ENCODE results near the gene CHTF8. TPM values are rescaled to one million over a fixed set of nuclear protein-coding genes. Genes with fewer than 3 reads are reported as not detected.
"Not testable (repeated sequence)": the region's sequence is repeated elsewhere in the genome, so short reads cannot be mapped to it uniquely, and the experiment has no call there.

The CHTF8 gene
- total RNA-seq, 1 experiment from 2014 or later: 191 TPM

DNA sequence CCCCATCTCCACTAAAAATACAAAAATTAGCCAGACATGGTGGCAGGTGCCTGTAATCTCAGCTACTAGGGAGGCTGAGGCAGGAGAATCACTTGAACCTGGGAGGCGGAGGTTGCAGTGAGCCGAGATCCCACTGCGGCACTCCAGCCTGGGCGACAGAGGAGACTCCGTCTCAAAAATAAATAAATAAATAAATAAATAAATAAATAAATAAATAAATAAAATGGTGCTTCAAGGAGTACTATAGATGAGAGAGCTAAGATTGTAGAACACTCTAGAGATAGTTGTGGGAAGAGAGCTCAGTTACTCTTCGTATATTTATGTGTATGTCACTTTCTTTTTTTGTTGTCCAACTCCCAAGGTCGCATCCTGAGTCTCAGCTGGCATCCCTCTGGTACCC lies 7.1 kb upstream of the CHTF8 start:
- DNase-seq (ENCODE audit: low read depth): not testable (repeated sequence)

GRCh38 chr16:69138608-69139007 lies 6.2 kb upstream of the CHTF8 start:
- no peak for DNase-seq (ENCODE audit: low read depth)

GRCh38 chr16:69133373-69133954 lies 1.1 kb upstream of the CHTF8 start:
- DNase-seq (ENCODE audit: low read depth): no peak

DNA sequence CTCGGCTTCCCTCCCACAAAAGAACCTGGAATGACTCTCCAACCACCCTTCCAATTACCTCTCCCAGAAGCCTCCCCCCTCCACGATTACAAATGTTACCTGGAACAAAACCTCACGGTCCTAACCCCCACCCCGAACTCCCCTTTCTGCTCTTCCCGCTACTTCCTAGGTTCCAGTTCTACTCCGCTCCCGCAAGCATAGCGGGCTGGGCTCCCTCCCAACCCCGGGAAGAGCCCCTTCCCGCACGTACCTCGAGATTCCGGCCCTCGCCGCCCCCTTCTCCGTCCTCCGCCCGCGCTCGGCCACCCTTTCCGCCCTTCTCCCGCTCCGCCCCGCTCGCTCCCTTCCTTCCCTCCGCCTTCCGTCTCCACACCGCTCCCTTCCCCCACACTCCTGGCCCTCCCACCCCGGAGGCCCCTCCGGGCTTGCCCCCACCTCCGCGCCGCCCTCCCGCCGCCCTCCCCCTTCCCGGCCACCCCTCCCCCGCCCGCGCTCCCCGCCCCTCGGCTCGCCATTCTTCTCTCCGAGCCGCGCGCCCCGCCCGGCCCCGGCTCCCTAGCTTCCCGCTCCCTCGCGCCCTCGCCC lies 457 bp downstream of the CHTF8 start:
- DNase-seq (ENCODE audit: low read depth): peak; percentile 59

DNA sequence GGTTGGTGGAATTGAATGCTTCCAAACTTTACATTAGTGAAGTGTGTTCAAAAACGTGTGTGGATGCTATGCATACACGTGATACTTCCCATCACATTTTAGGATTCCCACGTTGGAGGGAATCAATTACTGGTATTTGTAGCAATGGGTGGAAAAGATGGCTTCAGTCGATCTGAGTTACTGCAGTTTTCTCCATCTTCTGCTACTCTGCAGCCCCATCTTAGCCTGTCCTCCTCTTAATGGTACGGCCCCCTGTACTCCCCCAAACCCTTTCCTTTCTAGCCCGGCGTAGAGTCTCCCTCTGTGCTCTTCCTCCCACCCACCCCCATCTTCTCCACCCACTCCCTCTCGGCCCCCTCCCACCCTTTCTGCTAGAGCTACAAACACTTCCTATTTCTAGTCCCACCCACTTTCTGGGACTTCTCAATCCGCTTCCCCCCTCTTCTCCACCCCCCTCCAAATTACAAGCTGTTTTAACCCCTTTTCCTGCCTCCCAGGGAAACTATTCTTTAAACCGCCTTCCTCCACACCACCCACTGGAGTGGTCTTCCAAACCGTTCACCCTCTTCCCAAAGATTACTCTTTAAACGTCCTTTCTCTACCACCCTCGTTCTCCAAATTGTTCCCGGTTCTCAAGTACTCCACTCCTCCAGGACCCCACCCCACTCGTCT lies 1.1 kb downstream of the CHTF8 start:
- DNase-seq (ENCODE audit: low read depth): peak; percentile 18

GRCh38 chr16:69130461-69130860 lies 1.9 kb downstream of the CHTF8 start:
- DNase-seq (ENCODE audit: low read depth): no peak

- DNase-seq (ENCODE audit: low read depth): no peak
These were observed 4.3 kb downstream of the CHTF8 start for GRCh38 chr16:69127966-69128510.

DNA sequence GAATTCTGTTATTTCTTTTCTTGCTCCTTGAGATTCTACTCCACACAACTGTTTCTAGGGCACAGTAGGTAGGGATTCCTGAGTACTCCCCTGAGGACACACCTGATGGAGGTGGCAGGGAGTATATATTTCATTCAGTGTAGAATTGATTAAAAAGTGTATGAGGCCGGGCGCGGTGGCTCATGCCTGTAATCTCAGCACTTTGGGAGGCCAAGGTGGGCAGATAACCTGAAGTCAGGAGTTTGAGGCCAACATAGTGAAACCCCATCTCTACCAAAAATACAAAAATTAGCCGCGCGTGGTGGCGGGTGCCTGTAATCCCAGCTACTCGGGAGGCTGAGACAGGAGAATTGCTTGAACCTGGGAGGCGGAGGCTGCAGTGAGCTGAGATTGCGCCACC lies 5.6 kb downstream of the CHTF8 start:
- DNase-seq (ENCODE audit: low read depth): not testable (repeated sequence)

DNA sequence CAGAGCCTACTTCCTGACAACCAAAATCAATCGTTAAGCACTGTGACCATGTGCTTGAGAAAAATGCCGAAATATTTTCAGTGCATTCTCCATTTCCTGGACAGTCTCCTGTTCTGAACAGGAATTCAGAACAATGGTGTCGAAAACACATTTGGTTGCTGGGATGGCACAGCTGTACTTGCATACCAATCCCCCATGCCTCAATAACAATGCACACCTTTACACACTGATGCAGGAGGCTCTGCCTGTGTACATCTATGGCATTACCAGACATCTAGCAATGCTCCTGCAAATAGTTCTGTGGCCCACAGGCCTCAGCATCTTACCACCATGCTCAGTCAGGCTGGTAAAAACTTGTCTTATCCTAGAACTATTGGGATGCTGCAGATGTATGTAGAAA lies 6.2 kb downstream of the CHTF8 start:
- no peak for DNase-seq (ENCODE audit: low read depth)

DNA sequence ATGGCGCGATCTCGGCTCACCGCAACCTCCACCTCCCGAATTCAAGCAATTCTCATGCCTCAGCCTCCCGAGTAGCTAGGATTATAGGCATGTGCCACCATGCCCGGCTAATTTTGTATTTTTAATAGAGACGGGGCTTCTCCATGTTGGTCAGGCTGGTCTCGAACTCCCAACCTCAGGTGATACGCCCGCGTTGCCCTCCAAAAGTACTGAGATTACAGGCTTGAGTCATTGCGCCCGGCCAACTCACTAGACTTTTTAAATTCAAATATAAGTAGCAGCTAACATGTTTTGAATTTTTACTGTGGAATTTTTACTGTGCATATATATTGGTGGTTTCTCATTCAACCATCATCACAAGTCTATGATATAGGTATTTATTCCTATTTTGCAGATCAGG lies 7.4 kb downstream of the CHTF8 start:
- not testable (repeated sequence) for DNase-seq (ENCODE audit: low read depth)

- not testable (repeated sequence) for DNase-seq (ENCODE audit: low read depth)
These were observed 8.0 kb downstream of the CHTF8 start for GRCh38 chr16:69124406-69124805.

- peak; percentile 57 for DNase-seq (ENCODE audit: low read depth)
These were observed 8.5 kb downstream of the CHTF8 start for GRCh38 chr16:69123910-69124309.

- DNase-seq (ENCODE audit: low read depth): no peak
These were observed 12.2 kb downstream of the CHTF8 start for GRCh38 chr16:69120096-69120664.

GRCh38 chr16:69119536-69119935 lies 12.9 kb downstream of the CHTF8 start:
- DNase-seq (ENCODE audit: low read depth): no peak

DNA sequence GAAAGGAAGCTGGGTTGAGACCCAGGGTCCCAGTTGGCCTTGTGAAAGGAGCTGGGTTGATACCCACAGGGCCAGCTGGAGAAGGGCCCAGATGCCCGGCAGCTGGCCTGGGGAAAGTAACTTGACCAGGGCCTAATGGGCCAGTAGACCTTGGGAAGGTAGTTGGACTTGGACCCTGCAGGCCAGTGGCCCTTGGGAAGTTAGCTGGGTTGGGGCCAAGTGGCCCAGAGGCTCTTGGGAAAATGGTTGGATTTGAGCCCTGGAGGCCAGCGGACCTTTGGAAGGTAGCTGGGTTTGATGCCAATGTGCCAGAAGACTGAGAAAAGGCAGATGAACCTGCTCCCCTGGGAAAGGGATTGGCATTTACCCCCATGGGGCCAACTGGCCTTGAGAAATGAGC lies 13.4 kb downstream of the CHTF8 start:
- no peak for DNase-seq (ENCODE audit: low read depth)

GRCh38 chr16:69118468-69118867 lies 13.9 kb downstream of the CHTF8 start:
- no peak for DNase-seq (ENCODE audit: low read depth)

DNA sequence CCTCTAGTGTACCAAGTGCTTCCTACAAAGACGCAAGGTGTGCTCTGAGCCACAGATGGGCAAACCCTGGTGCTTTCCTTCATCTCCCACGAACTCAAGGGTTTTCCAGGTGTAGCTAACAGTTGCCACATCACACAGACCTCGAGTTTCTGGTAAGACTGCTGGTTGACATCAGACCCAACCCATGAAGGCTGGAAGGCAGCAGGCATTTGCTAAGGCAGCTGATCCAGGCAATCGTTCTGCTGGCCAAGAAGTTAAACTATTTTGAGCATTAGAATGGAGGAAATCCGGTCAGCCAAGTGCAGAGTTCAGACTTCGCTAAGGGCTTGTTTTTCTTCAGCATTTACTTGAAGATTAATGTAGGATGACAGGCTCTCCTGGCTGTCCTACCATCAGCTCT lies 15.5 kb downstream of the CHTF8 start:
- no peak for DNase-seq (ENCODE audit: low read depth)

DNA sequence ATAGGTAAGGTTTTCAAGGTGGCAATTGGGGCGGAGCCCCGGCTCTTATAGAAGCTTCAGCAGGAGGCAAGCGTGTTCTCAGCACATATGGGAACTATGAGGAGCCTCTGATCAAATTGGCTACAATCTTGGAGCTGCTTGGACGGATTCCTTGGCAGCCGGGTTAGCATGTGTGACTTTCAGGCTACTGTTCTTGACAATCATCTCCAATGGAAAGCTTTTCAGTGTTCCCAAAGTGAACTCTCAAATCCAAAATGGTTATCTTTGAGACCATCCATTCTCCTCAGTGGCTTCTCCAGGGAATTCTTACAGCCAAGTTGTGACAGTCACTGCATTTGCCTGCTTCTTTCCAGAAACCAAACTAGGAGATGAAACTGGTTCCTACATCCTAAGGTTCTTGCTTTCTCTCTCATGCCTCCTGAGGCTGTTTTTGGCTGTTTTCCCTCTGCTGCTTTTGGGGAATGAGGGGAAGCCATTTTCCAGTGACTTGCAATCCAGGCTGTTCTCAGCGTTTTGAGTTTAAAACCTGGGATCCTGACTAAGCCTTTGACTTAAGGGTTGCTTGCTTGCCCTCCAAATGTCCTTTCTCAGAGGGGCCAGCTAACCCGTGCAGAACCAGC lies 16.0 kb downstream of the CHTF8 start:
- DNase-seq (ENCODE audit: low read depth): no peak

DNA sequence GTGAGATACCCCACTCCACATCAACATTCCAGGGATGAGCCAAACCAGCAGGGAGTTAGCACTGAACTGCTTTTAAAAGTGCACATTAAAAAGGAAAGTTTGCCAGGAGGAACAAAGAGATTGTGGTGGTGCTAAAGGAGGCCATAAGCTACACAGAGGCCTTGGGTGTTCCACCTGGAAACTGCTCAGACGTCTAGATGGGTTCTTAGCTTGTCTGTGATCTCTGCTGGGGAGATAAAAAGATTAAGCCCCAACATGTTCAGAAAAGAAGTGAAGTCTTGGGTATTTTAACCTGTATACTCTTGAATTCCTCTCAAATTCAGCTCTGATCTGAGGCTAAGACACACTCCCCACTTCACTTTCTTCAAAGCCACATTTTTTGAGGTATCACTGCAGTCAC lies 16.6 kb downstream of the CHTF8 start:
- DNase-seq (ENCODE audit: low read depth): no peak

DNA sequence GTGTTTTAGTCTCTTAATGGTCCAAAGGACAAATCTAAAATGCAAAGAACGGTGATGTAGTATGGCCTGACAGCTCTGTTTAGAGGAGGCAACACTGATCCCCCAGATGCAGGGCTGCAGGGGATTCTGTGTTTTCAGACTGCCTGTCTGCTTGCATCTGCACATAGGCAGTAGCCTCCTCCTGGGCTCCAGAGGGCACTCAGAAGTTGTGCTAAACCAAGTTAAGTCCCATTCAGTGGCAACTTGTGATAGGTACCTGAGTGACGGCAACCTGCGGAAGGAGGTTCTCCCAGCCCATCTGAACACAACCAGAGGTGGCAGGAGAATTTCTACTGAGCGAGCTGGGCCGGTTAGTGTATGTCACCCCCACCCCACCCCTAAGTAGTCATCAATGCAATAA lies 17.0 kb downstream of the CHTF8 start:
- DNase-seq (ENCODE audit: low read depth): no peak

GRCh38 chr16:69114976-69115355 lies 17.4 kb downstream of the CHTF8 start:
- DNase-seq (ENCODE audit: low read depth): no peak

Measured in HT1080 (cell line).